Fibroblast of skin of left biceps (primary cell): Measurements from ENCODE around the gene SOX8.
"Not testable (repeated sequence)": the region's sequence is repeated elsewhere in the genome, so short reads cannot be mapped to it uniquely, and the experiment has no call there.

ENCODE experiments used
- DNase-seq, 2 experiments: peaks; one replicate each; pipeline ENCODE4 v3.0.0-alpha.2; 2013; ENCODE audit warnings: low read depth in 2 of 2

SOX8 gene

DNA sequence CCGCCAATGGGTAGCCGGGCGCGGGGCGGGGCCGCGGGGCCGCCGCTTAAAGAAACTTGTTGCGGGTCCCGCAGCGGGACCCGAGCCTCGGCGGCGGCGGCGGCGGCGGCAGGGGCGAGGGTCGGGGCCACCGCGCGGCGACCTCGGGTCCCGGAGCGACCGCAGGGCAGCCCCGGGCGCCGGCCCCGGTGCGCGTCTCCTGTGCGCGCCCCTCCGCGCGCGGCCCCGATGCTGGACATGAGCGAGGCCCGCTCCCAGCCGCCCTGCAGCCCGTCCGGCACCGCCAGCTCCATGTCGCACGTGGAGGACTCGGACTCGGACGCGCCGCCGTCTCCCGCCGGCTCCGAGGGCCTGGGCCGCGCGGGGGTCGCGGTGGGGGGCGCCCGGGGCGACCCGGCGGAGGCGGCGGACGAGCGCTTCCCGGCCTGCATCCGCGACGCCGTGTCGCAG, at the start of gene SOX8:
TSS of gene SOX8 (plus strand) at position 76 of the 450 bp plus-strand sequence. CDS start at position 229, 153 bp downstream.
- DNase-seq, result no peak

DNA sequence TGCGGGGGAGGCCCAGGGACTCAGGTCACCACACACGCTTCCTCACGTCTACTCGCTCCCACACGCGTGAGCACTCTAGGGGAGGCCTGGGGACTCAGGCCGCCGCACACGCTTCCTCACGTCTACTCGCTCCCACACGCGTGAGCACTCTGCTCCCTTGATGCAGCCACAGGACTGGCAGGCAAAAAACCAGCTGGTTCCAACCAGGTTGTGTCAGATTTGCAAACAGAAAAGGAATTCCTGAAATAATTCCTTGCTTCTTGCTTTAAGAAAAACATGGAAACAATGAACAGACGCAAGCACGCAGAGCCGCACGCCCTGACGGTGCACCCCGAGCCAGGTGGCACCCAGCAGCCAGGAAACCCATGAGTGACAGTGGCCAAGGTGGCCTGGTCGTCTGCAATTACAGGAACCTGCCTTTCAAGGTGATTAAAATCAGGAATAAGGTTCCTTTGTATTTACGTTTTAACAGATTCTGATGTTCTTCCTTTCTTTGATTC, 48.7 kb upstream of the SOX8 start:
- no peak for DNase-seq

DNA sequence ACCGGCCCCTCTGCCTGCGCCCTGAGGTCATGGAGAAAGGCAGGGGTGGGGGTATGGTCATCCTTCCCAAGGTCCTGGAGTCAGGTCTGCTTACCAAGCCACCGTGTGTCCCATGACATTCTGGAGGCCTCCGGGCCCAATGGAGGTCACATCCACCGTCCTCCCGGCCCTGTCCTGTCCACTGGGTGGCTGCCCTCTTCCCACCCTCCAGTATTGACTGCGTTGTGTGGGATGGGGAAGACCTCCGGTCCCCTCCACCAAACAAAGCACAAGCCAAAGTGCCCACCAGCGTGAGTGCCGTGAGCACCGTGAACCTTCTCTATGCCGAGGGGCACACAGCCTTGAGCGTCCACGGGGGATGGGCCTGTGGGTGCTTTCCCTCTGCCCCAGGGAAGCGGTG, 48.0 kb upstream of the SOX8 start:
- no peak for DNase-seq

DNA sequence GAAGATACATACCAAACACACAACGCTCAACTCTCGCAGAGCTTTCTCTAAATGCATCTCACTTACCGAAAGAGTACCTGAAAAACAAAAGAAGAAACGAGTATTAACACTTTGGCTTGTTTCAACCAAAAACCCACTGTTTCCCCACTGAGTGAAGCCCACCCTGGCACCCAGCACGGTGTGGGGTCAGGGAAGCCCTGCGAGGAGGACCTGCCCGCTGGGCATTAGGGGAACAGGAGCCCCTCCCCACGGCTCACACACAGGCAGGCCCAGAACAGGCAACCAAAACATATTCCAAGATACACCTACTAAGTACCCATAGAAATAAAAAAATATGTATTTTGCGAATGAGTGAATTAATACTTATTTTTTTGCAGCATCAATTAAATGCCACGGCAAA, 47.4 kb upstream of the SOX8 start:
- DNase-seq, result no peak

DNA sequence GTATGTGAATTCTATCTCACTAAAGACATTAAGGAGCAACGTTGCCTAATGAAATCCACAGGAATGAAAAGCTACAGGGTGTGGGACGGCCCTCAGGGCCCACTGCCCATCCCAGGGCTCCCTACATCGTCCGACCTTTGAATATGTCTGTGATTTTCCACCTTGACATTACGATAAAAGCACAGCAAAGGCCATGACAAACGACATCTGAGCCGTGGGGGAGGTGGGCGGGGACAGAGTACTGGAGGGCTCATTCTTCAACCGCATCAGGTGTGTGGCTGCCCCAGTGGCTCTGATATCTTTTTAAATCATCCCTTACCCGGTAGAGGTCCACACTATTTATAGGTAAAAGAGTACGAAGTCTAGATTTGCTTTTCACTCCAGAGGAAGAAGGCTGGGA, 45.9 kb upstream of the SOX8 start:
- DNase-seq, result no peak

DNA sequence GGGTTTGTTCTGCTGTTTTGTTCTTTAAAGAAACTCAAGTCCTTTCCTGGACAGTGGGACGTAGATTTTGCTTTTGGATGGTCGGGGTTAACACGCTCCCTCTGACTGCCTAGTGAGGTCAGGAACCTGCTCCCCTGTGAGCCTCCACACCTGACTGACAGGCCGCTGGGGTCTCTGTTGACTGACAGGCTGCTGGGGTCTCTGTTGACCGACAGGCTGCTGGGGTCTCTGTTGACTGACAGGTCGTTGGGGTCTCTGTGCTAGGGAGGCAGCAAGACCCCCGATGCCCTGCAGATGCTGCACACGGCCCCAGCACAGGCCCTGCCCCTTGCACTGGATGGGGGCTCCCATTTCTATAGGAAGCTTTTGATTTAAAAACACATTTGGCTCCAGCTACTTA, 44.3 kb upstream of the SOX8 start:
- DNase-seq, result no peak

DNA sequence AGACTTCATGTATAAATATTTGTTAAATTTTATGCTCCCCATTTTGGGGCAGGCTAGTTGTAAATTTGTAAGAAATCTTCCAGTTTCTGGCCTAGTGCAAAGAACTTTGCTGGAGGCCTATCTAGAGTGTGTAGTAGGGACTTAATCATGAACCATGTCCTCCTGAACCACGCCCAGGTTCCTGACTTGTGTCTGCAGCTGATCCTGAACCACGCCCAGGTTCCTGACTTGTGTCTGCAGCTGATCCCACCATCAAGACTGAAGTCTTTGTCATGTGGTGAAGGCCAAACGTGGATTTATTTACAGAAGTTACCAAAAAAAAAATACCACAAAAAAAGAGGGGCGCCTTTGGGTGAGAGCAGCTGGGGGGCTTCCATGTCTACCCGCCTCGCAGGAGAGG, 43.8 kb upstream of the SOX8 start:
- DNase-seq, result no peak

DNA sequence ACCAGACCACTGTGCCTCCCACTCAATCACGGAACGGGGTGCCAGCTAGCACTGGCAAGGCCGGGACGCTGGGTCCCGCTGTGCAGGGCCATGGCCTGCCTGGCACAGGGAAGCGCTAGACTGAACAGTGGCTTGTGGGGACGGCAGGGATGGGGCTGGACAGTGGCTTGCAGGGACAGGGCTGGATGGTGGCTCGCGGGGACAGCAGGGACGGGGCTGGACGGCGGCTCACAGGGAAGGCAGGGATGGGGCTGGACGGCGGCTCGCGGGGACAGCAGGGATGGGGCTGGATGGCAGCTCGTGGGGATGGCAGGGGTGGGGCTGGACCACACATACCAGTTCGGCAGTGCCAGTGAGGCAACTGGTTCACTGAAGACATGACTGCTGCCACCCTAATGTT, 43.4 kb upstream of the SOX8 start:
- no peak for DNase-seq

DNA sequence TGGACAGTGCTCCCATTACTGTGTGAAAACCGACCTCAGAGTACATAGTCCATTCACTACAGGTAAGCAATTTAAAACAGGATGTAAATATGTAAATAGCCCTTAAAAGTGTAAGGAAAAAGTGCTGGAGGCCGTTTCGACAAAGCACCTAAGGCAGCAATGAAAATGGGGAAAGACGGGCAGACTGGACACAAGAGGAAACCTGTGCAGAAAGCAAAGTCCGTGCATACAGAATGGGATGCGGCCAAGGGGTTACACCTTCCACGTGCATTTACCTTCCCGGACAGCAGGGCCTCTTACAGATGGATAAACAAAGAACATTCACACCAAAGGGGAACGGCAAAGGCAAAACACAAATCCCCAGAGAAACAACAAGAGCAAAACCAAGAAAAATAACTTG, 42.8 kb upstream of the SOX8 start:
- DNase-seq, result no peak

DNA sequence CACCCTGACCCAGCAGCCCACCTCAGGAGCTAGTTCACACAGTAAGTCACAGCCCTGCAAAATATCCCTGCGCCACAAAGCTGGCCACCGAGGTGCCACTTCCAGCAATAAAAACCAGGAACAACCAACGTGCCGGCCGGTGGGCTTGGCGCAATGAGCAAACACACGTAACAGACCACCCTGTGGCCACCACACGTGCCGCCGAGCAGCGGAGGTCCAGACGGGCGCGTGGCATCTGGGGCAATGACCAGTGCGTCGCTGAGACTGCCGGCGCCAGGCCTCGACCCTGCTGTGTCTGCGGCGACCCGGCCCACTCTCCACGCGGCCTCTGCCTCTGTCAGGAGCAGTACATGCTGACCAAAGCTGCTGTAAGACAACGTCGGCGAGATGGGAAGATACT, 42.3 kb upstream of the SOX8 start:
- DNase-seq, result no peak

DNA sequence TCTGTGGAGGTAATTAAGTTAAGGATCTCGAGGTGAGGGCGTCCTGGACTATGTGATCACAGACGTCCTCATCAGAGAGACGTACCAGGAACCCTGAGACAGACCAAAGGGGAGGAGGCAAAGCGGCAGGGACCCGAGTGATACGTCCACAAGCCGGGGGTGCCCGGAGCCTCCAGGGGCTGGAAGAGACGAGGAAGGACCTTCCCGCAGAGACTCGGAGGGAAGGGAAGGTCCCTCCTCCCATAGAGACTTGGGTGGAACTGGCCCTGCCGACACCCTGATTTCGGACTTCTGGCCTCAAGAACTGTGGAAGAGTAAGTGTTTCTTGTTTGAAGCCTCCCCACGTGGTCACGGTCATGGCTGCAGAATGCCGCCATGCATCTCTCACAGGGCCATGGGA, 41.6 kb upstream of the SOX8 start:
- no peak for DNase-seq

DNA sequence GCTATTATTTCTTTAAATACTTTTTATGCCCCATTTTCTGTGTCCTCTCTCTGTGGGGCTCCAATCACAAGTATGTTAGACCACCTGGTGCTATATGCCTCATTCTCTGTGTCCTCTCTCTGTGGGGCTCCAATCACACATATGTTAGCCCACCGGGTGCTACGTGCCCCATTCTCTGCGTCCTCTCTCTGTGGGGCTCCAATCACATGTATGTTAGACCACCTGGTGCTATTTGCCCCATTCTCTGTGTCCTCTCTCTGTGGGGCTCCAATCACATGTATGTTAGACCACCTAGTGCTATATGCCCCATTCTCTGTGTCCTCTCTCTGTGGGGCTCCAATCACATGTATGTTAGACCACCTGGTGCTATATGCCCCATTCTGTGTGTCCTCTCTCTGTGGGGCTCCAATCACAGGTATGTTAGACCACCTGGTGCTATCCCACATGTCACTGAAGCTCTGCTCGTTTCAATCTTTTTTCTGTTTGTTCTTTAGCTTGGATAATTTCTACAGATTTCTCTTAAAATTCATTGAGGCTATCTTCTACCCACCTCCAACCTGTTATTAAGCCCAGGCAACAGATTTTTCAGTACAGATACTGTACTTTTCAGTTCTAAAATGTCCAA, 39.0 kb upstream of the SOX8 start:
- DNase-seq, result no peak

DNA sequence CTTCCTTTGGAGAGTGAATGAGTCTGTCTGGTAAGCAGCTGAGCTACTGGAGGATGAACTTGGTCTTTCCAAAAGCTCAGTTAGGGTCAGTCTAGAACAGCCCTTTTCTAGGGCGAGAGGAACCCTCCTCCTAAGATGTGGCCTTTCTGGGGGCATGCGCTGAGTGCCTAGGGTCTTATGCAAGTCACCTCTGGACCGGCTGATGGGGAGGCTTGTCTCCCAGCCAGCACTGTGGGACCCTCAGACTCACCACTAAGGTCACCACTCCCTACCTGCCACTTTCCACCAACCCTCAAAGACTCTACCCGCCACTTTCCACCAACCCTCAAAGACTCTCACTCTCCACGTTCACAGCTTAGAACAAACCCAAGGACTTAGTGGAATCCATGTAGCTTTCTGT, 37.6 kb upstream of the SOX8 start:
- no peak for DNase-seq

DNA sequence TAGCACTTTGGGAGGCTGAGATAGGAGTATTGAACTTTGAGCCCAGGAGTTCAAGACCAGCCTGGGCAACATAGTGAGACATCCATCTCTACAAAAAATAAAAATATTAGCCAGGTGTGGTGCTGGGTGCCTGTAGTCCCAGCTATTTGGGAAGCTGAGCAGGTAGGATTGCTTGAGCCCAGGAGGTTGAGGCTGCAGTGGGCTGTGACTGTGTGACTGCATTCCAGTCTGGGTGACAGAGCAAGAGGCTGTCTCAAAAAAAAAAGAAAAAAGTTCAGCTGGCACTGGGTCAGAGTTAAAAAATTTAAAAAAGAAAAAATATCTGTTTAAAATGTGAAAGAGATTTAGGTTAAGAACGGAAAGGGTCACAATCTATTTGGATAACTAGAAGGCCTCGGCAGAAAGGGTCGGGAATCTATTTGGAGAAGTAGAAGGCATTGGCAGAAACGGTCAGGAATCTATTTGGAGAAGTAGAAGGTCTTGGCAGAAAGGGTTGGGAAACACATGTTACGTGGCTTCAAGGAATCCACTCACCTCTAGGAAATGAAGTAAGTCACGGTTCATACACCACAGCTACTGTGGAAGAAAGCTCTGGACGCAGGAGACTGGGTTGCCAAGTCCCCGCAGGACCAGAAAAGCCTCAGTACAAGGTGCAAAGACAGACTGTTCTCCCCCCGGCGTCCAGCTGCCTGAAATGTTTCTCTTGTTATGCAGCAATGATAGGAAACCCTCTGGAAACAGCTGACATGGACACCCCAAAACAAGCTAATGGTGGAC, 36.1 kb upstream of the SOX8 start:
- DNase-seq, result no peak

DNA sequence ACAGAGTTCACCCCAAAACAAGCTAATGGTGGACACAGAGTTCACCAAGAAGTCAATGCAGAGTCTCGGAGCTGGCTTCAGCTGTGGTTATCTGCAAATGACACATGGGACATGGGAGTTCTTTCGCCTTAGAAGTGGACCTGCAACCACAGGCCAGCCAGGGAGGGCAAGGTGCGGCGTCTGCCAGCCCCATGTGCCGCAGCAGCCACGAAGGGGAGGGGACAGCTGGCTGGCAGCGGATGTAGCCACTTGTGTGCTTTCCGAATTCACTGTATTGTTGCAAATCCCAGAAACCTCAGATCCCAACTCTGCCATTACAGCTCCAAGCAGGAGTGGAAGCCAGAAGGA, 35.5 kb upstream of the SOX8 start:
- no peak for DNase-seq

DNA sequence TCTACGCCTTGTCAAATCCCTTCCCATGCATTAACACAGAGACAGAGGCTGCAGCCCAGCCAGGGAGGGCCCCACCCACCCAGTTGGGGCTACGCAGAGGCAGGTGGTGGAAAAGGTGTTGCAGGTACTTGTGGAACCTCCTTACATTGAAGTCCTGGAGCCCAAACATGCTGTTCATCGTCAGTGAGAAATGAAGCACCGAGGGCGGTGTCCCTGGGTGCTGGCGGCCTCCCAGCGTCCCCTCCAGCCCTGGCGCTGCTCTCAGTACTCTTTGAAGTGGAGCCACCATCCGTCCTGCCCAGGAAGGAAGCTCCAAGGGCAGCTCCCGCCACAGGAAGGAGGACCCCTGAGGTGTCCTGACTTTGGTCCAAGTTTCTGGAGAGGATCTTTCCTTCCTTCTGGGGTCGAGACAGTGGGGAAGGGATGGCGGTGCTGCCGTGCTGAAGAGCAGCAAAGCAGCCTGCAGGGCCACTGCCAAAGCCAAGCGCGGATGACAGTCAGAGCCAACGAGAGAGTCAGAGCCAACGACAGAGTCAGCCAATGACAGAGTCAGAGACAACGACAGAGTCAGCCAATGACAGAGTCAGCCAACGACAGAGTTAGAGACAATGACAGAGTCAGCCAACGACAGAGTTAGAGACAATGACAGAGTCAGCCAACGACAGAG, 34.2 kb upstream of the SOX8 start:
- DNase-seq, result no peak

DNA sequence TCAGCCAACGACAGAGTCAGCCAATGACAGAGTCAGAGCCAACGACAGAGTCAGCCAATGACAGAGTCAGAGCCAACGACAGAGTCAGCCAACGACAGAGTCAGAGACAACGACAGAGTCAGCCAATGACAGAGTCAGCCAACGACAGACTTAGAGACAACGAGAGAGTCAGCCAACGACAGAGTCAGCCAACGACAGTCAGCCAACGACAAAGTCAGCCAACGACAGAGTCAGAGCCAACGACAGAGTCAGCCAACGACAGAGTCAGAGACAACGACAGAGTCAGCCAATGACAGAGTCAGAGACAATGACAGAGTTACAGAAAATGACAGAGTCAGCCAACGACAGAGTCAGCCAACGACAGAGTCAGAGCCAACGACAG, 33.7 kb upstream of the SOX8 start:
- not testable (repeated sequence) for DNase-seq

DNA sequence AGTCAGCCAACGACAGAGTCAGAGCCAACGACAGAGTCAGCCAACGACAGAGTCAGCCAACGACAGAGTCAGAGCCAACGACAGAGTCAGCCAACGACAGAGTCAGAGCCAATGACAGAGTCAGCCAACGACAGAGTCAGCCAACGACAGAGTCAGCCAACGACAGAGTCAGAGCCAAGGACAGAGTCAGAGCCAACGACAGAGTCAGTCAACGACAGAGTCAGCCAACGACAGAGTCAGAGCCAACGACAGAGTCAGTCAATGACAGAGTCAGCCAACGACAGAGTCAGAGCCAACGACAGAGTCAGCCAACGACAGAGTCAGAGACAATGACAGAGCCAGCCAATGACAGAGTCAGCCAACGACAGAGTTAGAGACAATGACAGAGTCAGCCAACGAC, 32.8 kb upstream of the SOX8 start:
- not testable (repeated sequence) for DNase-seq

DNA sequence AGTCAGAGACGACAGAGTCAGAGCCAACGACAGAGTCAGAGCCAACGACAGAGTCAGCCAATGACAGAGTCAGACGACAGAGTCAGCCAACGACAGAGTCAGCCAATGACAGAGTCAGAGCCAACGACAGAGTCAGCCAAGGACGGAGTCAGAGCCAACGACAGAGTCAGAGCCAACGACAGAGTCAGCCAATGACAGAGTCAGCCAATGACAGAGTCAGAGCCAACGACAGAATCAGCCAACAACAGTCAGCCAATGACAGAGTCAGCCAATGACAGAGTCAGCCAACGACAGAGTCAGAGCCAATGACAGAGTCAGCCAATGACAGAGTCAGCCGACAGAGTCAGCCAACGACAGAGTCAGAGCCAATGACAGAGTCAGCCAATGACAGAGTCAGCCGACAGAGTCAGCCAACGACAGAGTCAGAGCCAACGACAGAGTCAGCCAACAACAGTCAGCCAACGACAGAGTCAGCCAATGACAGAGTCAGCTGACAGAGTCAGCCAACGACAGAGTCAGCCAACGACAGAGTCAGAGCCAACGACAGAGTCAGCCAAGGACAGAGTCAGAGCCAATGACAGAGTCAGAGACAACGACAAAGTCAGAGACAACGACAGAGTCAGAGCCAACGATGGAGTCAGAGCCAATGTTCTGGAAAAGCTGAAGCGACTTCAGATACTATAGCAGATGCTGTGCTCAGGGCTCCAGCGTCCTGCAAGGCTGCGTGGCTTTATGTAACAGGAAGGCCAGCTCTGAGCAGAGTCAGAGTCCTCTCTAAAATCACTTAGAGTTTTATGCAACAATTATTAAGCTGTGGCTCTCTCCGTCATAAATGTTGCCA, 30.6 kb upstream of the SOX8 start:
- DNase-seq, result not testable (repeated sequence)

DNA sequence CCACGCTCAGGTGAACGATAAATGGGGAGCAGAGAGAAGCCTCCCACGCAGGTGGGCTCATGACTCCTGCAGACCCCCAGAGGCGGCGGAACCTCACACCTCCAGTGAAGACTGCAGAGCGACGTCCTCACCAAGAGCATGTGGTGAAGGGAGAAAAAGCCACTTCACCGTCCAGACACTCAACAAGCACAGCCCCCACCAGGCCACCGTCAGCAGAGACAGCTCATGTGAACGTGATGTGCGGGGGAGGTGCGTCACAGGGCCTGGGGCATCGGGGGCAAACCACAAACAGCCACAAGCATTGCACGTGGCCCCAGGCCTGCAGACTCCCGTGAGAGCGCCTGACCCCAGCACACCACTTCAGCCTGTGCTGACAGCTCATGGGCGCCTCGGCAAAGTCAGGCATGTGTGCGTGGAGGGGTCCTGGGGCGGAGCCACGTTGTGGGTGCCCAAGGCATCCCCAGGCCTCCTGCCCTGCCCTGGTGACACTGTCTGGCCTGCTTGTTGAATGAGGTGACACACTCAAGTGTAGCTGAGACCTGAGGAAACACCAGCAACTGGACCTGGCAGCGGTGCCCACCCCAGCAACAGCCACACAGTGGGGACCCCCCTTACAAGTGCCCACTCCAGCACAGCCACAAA, 29.8 kb upstream of the SOX8 start:
- no peak for DNase-seq

DNA sequence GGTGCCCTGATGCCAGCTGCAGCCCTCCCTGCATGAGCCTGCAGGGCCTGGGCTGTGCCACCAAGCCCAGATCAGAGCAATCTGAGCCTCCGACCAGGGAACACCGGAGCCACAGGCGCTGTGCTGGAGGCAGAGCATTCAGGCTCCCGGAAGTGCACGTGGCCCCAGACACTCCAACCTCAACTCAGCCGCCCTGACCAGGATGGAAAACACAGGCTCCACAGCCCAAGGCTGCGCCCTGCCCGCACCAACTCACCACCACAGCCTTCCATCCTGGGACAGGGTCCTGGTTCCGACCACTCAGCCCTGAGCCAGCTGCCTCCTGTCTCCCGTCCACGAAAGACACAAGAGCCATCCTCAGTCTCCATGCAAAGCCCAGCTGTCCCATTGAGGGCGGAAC, 29.2 kb upstream of the SOX8 start:
- no peak for DNase-seq

DNA sequence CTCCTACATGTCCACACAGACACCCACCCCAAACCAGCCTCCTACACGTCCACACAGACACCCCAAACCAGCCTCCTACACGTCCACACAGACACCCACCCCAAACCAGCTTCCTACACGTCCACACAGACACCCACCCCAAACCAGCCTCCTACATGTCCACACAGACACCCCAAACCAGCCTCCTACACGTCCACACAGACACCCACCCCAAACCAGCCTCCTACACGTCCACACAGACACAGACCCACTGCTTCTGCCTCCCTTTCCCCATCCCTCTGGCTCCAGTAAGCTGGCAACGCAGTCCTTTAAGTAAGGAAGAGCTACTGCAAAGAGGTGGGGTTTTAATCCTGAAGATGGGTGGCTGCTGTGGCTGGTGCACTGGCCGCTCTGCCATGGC, 27.8 kb upstream of the SOX8 start:
- DNase-seq, result not testable (repeated sequence)
